ENCODE measurements around the gene ZFP69. TPM values are rescaled to one million over a fixed set of nuclear protein-coding genes. Genes with fewer than 3 reads are reported as not detected.
A peak's percentile ranks its signal among the peaks of the same experiment; 100 is the strongest.

ZFP69 gene
- total RNA-seq = 4.5 and 5.1 TPM in 2 replicates

DNA sequence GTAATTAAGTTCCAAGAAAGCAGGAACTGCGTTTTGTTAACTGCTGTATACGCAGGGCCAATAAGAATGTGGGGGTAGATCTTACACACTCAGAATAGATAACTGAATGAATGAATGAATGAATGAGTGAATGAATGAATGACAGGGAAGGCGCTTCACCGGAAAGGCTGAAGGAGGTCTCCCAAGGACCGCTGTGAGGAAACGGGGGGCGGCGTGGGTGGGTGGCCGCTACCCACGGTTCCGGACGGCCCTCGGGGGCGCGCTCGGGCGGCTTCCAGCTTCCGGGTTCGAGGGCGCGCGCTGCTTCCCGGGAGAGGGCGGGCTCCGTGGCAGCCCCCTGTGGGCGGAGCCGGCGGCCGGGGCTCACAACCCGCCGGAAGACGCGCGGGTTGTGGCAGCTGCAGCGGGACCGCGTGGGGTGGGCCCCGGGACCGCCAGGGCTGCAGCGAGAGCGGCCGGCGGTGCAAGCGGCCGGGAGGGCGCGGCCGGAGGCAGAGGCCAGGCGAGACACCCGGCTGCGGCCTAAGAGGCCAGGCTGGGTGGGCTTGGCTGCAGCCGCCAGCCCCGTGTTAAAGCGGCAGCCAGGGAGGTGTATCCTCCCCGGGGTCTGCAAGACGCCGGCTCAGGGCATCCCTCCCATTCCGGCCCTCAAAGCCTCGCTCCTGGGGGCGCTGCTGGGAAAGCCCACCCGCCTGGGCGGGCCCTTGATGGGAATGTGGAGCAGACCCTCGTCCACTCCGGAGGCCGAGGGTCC is at the start of gene ZFP69:
ZFP69 (plus strand) TSS at position 367 of the 754 bp plus-strand sequence. CDS start 2,072 bp downstream, outside the sequence.
- ATAC-seq (ENCODE audit: low read depth) (peak; percentile 97), DNase-seq (peak; percentile 79)
- Mint-ChIP-seq H3K36me3 (ENCODE audit: low read depth) (peaks cover 30% of the 10 kb centered on the region), H3K27me3 (no peaks in the 10 kb centered on the region), H3K4me3 (peak within 1 kb of the TSS; percentile 85), H3K4me1 (peaks cover 17% of the 10 kb centered on the region), H3K9me3 (peaks cover 17% of the 10 kb centered on the region), H3K27ac (peak within 1 kb of the TSS; percentile 87)
- intact Hi-C loops (cut with micrococcal nuclease) = loop anchor here (1.0 to 10.0 kb wide), 4 partner anchors 27 to 218 kb away; partner anchors contain the start of genes EXO5, NFYC, ZFP69B and ZNF684
- CTCF ChIA-PET = no interaction called here
- POLR2A ChIA-PET = interaction anchor here (1.0 to 2.2 kb wide), 11 partner anchors 11 to 438 kb away, joined by 3 to 18 read pairs (median 3); partner anchors contain the start of genes EXO5, NFYC, ZFP69B and ZMPSTE24
- TF ChIP-seq CTCF (IDR thresholded peaks at IDR 0.05) = no peak

DNA sequence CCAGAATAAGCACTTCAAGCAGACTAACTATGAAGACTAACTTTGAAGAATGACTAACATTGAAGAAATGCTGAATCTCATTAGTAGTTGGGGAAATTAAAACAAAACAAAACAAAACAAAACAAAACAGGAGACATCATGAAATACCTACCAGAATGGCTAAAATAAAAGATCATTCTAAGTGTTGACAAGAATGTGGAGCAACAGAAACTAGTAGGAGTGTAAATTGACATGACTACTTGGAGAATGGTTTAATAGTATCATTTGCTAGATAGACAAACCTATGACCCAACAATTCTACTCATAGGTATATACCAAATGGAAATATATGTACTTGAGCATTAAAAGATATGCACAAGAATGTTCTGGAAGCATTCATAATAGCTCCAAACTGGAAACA is 45.7 kb upstream of the ZFP69 start:
- POLR2A ChIA-PET = interaction anchor here (0.6 to 1.8 kb wide), 2 partner anchors 19 to 76 kb away, joined by 5 read pairs; partner anchors contain the start of gene ZFP69B
- ATAC-seq (ENCODE audit: low read depth) = no peak

GRCh38 chr1:40432644-40433390 is 44.3 kb upstream of the ZFP69 start:
- ChIA-PET POLR2A (interaction anchor here (0.7 kb wide), 1 partner anchor 545 kb away, joined by 4 read pairs; no protein-coding TSS in a partner anchor), CTCF (interaction anchor here (0.7 to 1.4 kb wide), 3 partner anchors 11 to 1167 kb away, joined by 3 to 4 read pairs (median 3); no protein-coding TSS in a partner anchor)
- Mint-ChIP-seq H3K36me3 (ENCODE audit: low read depth) (no peaks in the 10 kb centered on the region), H3K4me1 (no peaks in the 10 kb centered on the region), H3K4me3 (no peak overlapping the region), H3K27me3 (no peaks in the 10 kb centered on the region), H3K27ac (no peak overlapping the region), H3K9me3 (no peaks in the 10 kb centered on the region)
- no peak for DNase-seq
- TF ChIP-seq CTCF (IDR thresholded peaks at IDR 0.05) = no peak
- no peak for ATAC-seq (ENCODE audit: low read depth)
- intact Hi-C loops (cut with micrococcal nuclease) = no loop called here

More for the DNA sequence above, 45.7 kb upstream of the ZFP69 start:
- H3K4me3 Mint-ChIP-seq = no peak overlapping the region
- no peak for DNase-seq
- CTCF ChIA-PET = no interaction called here
- TF ChIP-seq CTCF (IDR thresholded peaks at IDR 0.05) = no peak
- no peaks in the 10 kb centered on the region for H3K9me3 Mint-ChIP-seq
- no peaks in the 10 kb centered on the region for H3K27me3 Mint-ChIP-seq
- no peaks in the 10 kb centered on the region for H3K4me1 Mint-ChIP-seq
- intact Hi-C loops (cut with micrococcal nuclease) = no loop called here
- peaks cover 4% of the 10 kb centered on the region for H3K36me3 Mint-ChIP-seq (ENCODE audit: low read depth)
- no peak overlapping the region for H3K27ac Mint-ChIP-seq

- no peak for TF ChIP-seq CTCF (IDR thresholded peaks at IDR 0.05)
- CTCF ChIA-PET = interaction anchor here (0.7 kb wide), 1 partner anchor 292 kb away, joined by 6 read pairs; no protein-coding TSS in a partner anchor
- Mint-ChIP-seq H3K9me3 (no peaks in the 10 kb centered on the region), H3K36me3 (ENCODE audit: low read depth) (no peaks in the 10 kb centered on the region), H3K4me1 (peaks cover 4% of the 10 kb centered on the region), H3K4me3 (no peak overlapping the region), H3K27me3 (no peaks in the 10 kb centered on the region), H3K27ac (no peak overlapping the region)
- POLR2A ChIA-PET = interaction anchor here (0.6 to 0.7 kb wide), 2 partner anchors 13 to 16 kb away, joined by 3 to 4 read pairs; no protein-coding TSS in a partner anchor
- DNase-seq = no peak
- intact Hi-C loops (cut with micrococcal nuclease) = no loop called here
- no peak for ATAC-seq (ENCODE audit: low read depth)
These were observed 41.6 kb upstream of the ZFP69 start for GRCh38 chr1:40435471-40435870.
